Activated CD8-positive, alpha-beta T cell treated with anti-CD3 and anti-CD28 coated beads, Interleukin-2, amount 10 ng/mL, durations not matched to agents 7 days and 5 days (primary cell): ENCODE results near the gene ZNF180. TPM values are rescaled to one million over a fixed set of nuclear protein-coding genes. Genes with fewer than 3 reads are reported as not detected.
"Not testable (repeated sequence)": the region's sequence is repeated elsewhere in the genome, so short reads cannot be mapped to it uniquely, and the experiment has no call there.

Experiments used
- ATAC-seq: fragments of 150-1000 bp; cut with Tn5 transposase; one replicate; pipeline ENCODE4 v1.10.0; 2021; ENCODE audit warnings: moderate library complexity
- CTCF ChIA-PET: fragments of 350-600 bp; sonication (Branson Sonifier 250); formaldehyde crosslinking; loops from one replicate; lab custom pipeline; 2021; ENCODE audit warnings: antibody characterized with exemption; lab: Charles Lee
- POLR2A ChIA-PET: fragments of 350-600 bp; sonication (Branson Sonifier 250); formaldehyde crosslinking; loops from one replicate; lab custom pipeline; 2021; ENCODE audit warnings: antibody characterized with exemption; lab: Charles Lee
- DNase-seq: peaks from one replicate; pipeline ENCODE4 v3.0.0-alpha.2; 2020
- H3K27ac Mint-ChIP-seq: one replicate; pipeline ENCODE4 v1.8.0; 2021; ENCODE audit warnings: mild to moderate bottlenecking, mixed read lengths
- H3K27me3 Mint-ChIP-seq: one replicate; pipeline ENCODE4 v1.8.0; 2021; ENCODE audit warnings: low read depth, mixed read lengths
- H3K36me3 Mint-ChIP-seq: one replicate; pipeline ENCODE4 v1.8.0; 2021; ENCODE audit warnings: low read depth, mixed read lengths
- H3K4me1 Mint-ChIP-seq: one replicate; pipeline ENCODE4 v1.8.0; 2021; ENCODE audit warnings: low read depth, mixed read lengths
- H3K4me3 Mint-ChIP-seq: one replicate; pipeline ENCODE4 v1.8.0; 2021; ENCODE audit warnings: mild to moderate bottlenecking, mixed read lengths
- H3K9me3 Mint-ChIP-seq: one replicate; pipeline ENCODE4 v1.8.0; 2022; ENCODE audit warnings: mixed read lengths; ENCODE audit not compliant: insufficient read depth
- total RNA-seq, 2 experiments: library from RNA; stranded (reverse); gene quantifications; one replicate each; pipeline ENCODE4 v1.2.3, GENCODE V29; 2021

The ZNF180 gene
- total RNA-seq, 2 experiments from 2014 or later: 12.1 to 12.5 TPM

GRCh38 chr19:44476559-44477408 lies 23.5 kb downstream of the ZNF180 start:
- H3K36me3 Mint-ChIP-seq: peaks cover 86% of the 10 kb centered on the region
- no peaks in the 10 kb centered on the region for H3K4me1 Mint-ChIP-seq
- H3K27ac Mint-ChIP-seq: peak overlapping the region; percentile 8
- H3K27me3 Mint-ChIP-seq: no peaks in the 10 kb centered on the region
- ATAC-seq: no peak
- ChIA-PET POLR2A (no interaction called here), CTCF (no interaction called here)
- H3K9me3 Mint-ChIP-seq: peaks cover 86% of the 10 kb centered on the region
- DNase-seq: no peak
- H3K4me3 Mint-ChIP-seq: no peak overlapping the region

GRCh38 chr19:44468730-44469129 lies 31.6 kb downstream of the ZNF180 start:
- CTCF ChIA-PET, H3K4me1 Mint-ChIP-seq, H3K27ac Mint-ChIP-seq, H3K27me3 Mint-ChIP-seq, ATAC-seq, POLR2A ChIA-PET, H3K4me3 Mint-ChIP-seq, DNase-seq: not testable (repeated sequence)
- Mint-ChIP-seq H3K9me3 (peaks cover 61% of the 10 kb centered on the region), H3K36me3 (peaks cover 20% of the 10 kb centered on the region)

GRCh38 chr19:44462600-44463286 lies 37.6 kb downstream of the ZNF180 start:
- H3K36me3 Mint-ChIP-seq, ATAC-seq, H3K4me3 Mint-ChIP-seq, H3K27me3 Mint-ChIP-seq, DNase-seq, POLR2A ChIA-PET, H3K4me1 Mint-ChIP-seq, H3K27ac Mint-ChIP-seq, CTCF ChIA-PET: not testable (repeated sequence)
- peaks cover 39% of the 10 kb centered on the region for H3K9me3 Mint-ChIP-seq

- H3K4me3 Mint-ChIP-seq, POLR2A ChIA-PET, H3K27ac Mint-ChIP-seq, DNase-seq, CTCF ChIA-PET, ATAC-seq, H3K4me1 Mint-ChIP-seq, H3K36me3 Mint-ChIP-seq, H3K27me3 Mint-ChIP-seq: not testable (repeated sequence)
- H3K9me3 Mint-ChIP-seq: peaks cover 42% of the 10 kb centered on the region
Measured at GRCh38 chr19:44456016-44456415, 44.3 kb downstream of the ZNF180 start.

- Mint-ChIP-seq H3K9me3 (peaks cover 41% of the 10 kb centered on the region), H3K27me3 (no peaks in the 10 kb centered on the region), H3K36me3 (peaks cover 4% of the 10 kb centered on the region), H3K4me3 (no peak overlapping the region), H3K27ac (no peak overlapping the region), H3K4me1 (no peaks in the 10 kb centered on the region)
- ATAC-seq: no peak
- no peak for DNase-seq
- POLR2A ChIA-PET: no interaction called here
- CTCF ChIA-PET: no interaction called here
Measured at GRCh38 chr19:44455100-44455499, 45.2 kb downstream of the ZNF180 start.

- ATAC-seq (no peak), DNase-seq (no peak)
- H3K27ac Mint-ChIP-seq: no peak overlapping the region
- H3K36me3 Mint-ChIP-seq: peaks cover 19% of the 10 kb centered on the region
- H3K9me3 Mint-ChIP-seq: peaks cover 44% of the 10 kb centered on the region
- H3K4me1 Mint-ChIP-seq: peaks cover 10% of the 10 kb centered on the region
- POLR2A ChIA-PET: no interaction called here
- CTCF ChIA-PET: no interaction called here
- H3K4me3 Mint-ChIP-seq: no peak overlapping the region
- H3K27me3 Mint-ChIP-seq: no peaks in the 10 kb centered on the region
Measured at GRCh38 chr19:44452367-44452766, 48.0 kb downstream of the ZNF180 start.

GRCh38 chr19:44451687-44452086 lies 48.6 kb downstream of the ZNF180 start:
- no peak for DNase-seq
- no peak for ATAC-seq
- H3K27ac Mint-ChIP-seq: no peak overlapping the region
- POLR2A ChIA-PET: no interaction called here
- no peak overlapping the region for H3K4me3 Mint-ChIP-seq
- peaks cover 49% of the 10 kb centered on the region for H3K9me3 Mint-ChIP-seq
- H3K27me3 Mint-ChIP-seq: no peaks in the 10 kb centered on the region
- H3K4me1 Mint-ChIP-seq: peaks cover 10% of the 10 kb centered on the region
- H3K36me3 Mint-ChIP-seq: peaks cover 19% of the 10 kb centered on the region
- CTCF ChIA-PET: no interaction called here

- Mint-ChIP-seq H3K27me3 (no peaks in the 10 kb centered on the region), H3K9me3 (peaks cover 51% of the 10 kb centered on the region), H3K27ac (peak within 1 kb of the TSS; percentile 90), H3K4me3 (peak within 1 kb of the TSS; percentile 85), H3K4me1 (peaks cover 10% of the 10 kb centered on the region), H3K36me3 (peaks cover 27% of the 10 kb centered on the region)
- CTCF ChIA-PET: no interaction called here
- ATAC-seq (peak; percentile 99), DNase-seq (peak; percentile 92)
- POLR2A ChIA-PET: no interaction called here
Measured at GRCh38 chr19:44447916-44448674, 52.2 kb downstream of the ZNF180 start, which contains the start of gene ZNF229. Gene ZNF229 (minus strand): TSS chr19:44448472. CDS start chr19:44442847, 5,625 bp downstream.

- H3K4me1 Mint-ChIP-seq: no peaks in the 10 kb centered on the region
- H3K27me3 Mint-ChIP-seq: no peaks in the 10 kb centered on the region
- H3K27ac Mint-ChIP-seq: no peak overlapping the region
- ATAC-seq (no peak), DNase-seq (no peak)
- ChIA-PET CTCF (no interaction called here), POLR2A (no interaction called here)
- H3K4me3 Mint-ChIP-seq: no peak overlapping the region
- peaks cover 18% of the 10 kb centered on the region for H3K36me3 Mint-ChIP-seq
- H3K9me3 Mint-ChIP-seq: peaks cover 37% of the 10 kb centered on the region
Measured at GRCh38 chr19:44438441-44438840, 61.9 kb downstream of the ZNF180 start.

- CTCF ChIA-PET: no interaction called here
- no peak for ATAC-seq
Measured at GRCh38 chr19:44435441-44435840, 64.9 kb downstream of the ZNF180 start.

GRCh38 chr19:44430956-44431355 lies 69.4 kb downstream of the ZNF180 start:
- ATAC-seq (no peak), DNase-seq (no peak)
- Mint-ChIP-seq H3K4me3 (no peak overlapping the region), H3K27ac (no peak overlapping the region), H3K27me3 (no peaks in the 10 kb centered on the region), H3K4me1 (no peaks in the 10 kb centered on the region), H3K36me3 (peaks cover 23% of the 10 kb centered on the region), H3K9me3 (peaks cover 49% of the 10 kb centered on the region)
- ChIA-PET CTCF (no interaction called here), POLR2A (no interaction called here)

More at GRCh38 chr19:44435441-44435840, 64.9 kb downstream of the ZNF180 start:
- DNase-seq: no peak
- Mint-ChIP-seq H3K9me3 (peaks cover 33% of the 10 kb centered on the region), H3K4me3 (no peak overlapping the region), H3K36me3 (peaks cover 18% of the 10 kb centered on the region), H3K4me1 (no peaks in the 10 kb centered on the region), H3K27ac (no peak overlapping the region), H3K27me3 (no peaks in the 10 kb centered on the region)
- POLR2A ChIA-PET: no interaction called here
